ENCODE measurements around the gene SGMS2. TPM values are rescaled to one million over a fixed set of nuclear protein-coding genes. Genes with fewer than 3 reads are reported as not detected.

The SGMS2 gene
- total and polyA plus RNA-seq, 10 of the 15 experiments (the other 5 are each of a cell fraction or from before 2014, with no cell fraction given) = under 0.01 to 3.2 (median 0.17) TPM; not detected in 4

DNA sequence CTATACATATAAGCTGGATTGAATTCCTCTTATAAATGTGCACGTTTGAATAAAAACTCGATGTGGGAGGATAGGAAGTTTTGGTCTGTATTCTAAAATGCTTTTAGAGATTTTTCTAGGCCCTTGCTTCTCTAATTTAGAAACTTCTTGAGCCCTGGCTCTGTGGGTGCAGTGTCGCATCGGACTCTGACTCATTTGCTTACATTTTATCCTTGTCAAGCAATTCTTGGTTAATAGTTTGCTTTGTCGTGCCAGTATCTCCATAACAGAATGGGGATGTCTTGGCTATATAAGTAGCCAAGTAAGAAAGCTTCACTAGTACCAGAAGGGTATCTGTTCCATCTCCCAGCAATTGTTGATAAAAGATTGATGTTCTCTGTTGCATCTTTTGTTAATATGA lies 10.7 kb downstream of the SGMS2 start:
- in situ Hi-C loops (cut with MboI) (no loop called here), intact Hi-C loops (cut with micrococcal nuclease; ENCODE audit: unreplicated experiment) (no loop called here)
- 40% methylated on average over 5 of the region's 5 CpGs for WGBS (ENCODE audit: insufficient coverage, insufficient replicate concordance, low lambda C conversion rate, missing lambda C conversion rate)
- FAIRE-seq (no peak), ATAC-seq (no peak), DNase-seq (ENCODE audit: low read depth, low spot score) (no peak)
- H3K9me3 ChIP-seq (replicated peaks; ENCODE audit: control insufficient read depth, insufficient read depth, low read length) = no peaks in the 10 kb centered on the region
- ChIA-PET POLR2A (no interaction called here), CTCF (no interaction called here), SMC1A (ENCODE audit: uncharacterized antibody, unreplicated experiment) (interaction anchor here (1.8 kb wide), 1 partner anchor 10 kb away, joined by 4 read pairs; no protein-coding TSS in a partner anchor), RAD21 (ENCODE audit: unreplicated experiment) (no interaction called here)
- H3K9ac ChIP-seq (ENCODE audit: control insufficient read depth, insufficient read depth, low read length) = no peak overlapping the region
- no peaks in the 10 kb centered on the region for H3K4me1 ChIP-seq (ENCODE audit: control insufficient read depth, insufficient read depth, low read length)
- TF ChIP-seq WRNIP1 (IDR thresholded peaks at IDR 0.05; ENCODE audit: borderline replicate concordance, low read depth, low read length) (no peak), IKZF1 (conservative IDR thresholded peaks at IDR 0.05) (no peak), POLR2AphosphoS2 (IDR thresholded peaks at IDR 0.05; ENCODE audit: low read depth, low read length) (no peak), CHD4 (IDR thresholded peaks at IDR 0.05) (no peak), EP300 (IDR thresholded peaks at IDR 0.05; ENCODE audit: borderline replicate concordance in 1 of 2, control insufficient read depth in 1 of 2, low read depth in 2 of 2, low read length in 2 of 2) (no peak), PKNOX1 (IDR thresholded peaks at IDR 0.05) (no peak), MTA3 (IDR thresholded peaks at IDR 0.05; ENCODE audit: borderline replicate concordance, low read length) (no peak), MLLT1 (IDR thresholded peaks at IDR 0.05) (no peak), TBL1XR1 (IDR thresholded peaks at IDR 0.05; ENCODE audit: low read depth, low read length) (no peak), SIX5 (IDR thresholded peaks at IDR 0.05; ENCODE audit: low read depth, low read length, severe bottlenecking) (no peak), PRDM15 (CRISPR knock-in tag; IDR thresholded peaks at IDR 0.05) (no peak), ZNF24 (IDR thresholded peaks at IDR 0.05) (no peak), NRF1 (conservative IDR thresholded peaks at IDR 0.05; ENCODE audit: low read depth, low read length) (no peak), NR2F1 (conservative IDR thresholded peaks at IDR 0.05) (no peak), ZNF274 (IDR thresholded peaks at IDR 0.05; ENCODE audit: insufficient read depth, insufficient read length) (no peak), EGR1 (IDR thresholded peaks at IDR 0.05; ENCODE audit: borderline replicate concordance in 1 of 2, low read depth in 2 of 2, low read length in 2 of 2) (no peak)
- no peaks in the 10 kb centered on the region for H3K36me3 ChIP-seq (ENCODE audit: control insufficient read depth in 2 of 2, insufficient read depth in 2 of 2, low read length in 1 of 2)
- H3K4me3 ChIP-seq = no peak overlapping the region
- no peaks in the 10 kb centered on the region for H3K79me2 ChIP-seq (ENCODE audit: control insufficient read depth, insufficient read depth, low read length)
- no peak overlapping the region for H3K27ac ChIP-seq (ENCODE audit: control insufficient read depth, insufficient read depth)
- H3K4me2 ChIP-seq (ENCODE audit: control insufficient read depth, insufficient read depth) = no peak overlapping the region
- no peaks in the 10 kb centered on the region for H3K27me3 ChIP-seq (replicated peaks in 1 of 2; ENCODE audit: control insufficient read depth in 2 of 2, insufficient read depth in 2 of 2, low read length in 1 of 2)
- BruUV-seq (replicated peaks) = no TSS peak
- no peaks in the 10 kb centered on the region for H4K20me1 ChIP-seq (ENCODE audit: control insufficient read depth, insufficient read depth)
- no peak overlapping the region for H2AFZ ChIP-seq (ENCODE audit: control insufficient read depth, low read depth, low read length)
